Effector memory CD8-positive, alpha-beta T cell (primary cell): ENCODE results near the gene AADAT.
A peak's percentile ranks its signal among the peaks of the same experiment; 100 is the strongest.
"Not testable (repeated sequence)": the region's sequence is repeated elsewhere in the genome, so short reads cannot be mapped to it uniquely, and the experiment has no call there.

Experiments used
- ATAC-seq: fragments of 150-1000 bp; cut with Tn5 transposase; replicated peaks from 2 replicates; pipeline ENCODE4 v1.10.0; 2021; ENCODE audit warnings: mild to moderate bottlenecking, moderate library complexity
- DNase-seq, 3 experiments: peaks; one replicate each; pipeline ENCODE4 v3.0.0; 2021
- H3K27ac Mint-ChIP-seq, 2 donors: one replicate each; pipeline ENCODE4 v1.8.0; 2022; ENCODE audit warnings: mild to moderate bottlenecking in 2 of 2, mixed read lengths in 2 of 2, moderate library complexity in 2 of 2
- H3K27me3 Mint-ChIP-seq, 2 donors: one replicate each; pipeline ENCODE4 v1.8.0; 2022; ENCODE audit warnings: mixed read lengths in 2 of 2
- H3K36me3 Mint-ChIP-seq: one replicate; pipeline ENCODE4 v1.8.0; 2022; ENCODE audit warnings: mild to moderate bottlenecking, moderate library complexity, mixed read lengths; ENCODE audit not compliant: insufficient read depth
- H3K4me1 Mint-ChIP-seq, 2 donors: one replicate each; pipeline ENCODE4 v1.8.0; 2022; ENCODE audit warnings: low read depth in 2 of 2, mixed read lengths in 2 of 2
- H3K4me3 Mint-ChIP-seq, 2 donors: one replicate each; pipeline ENCODE4 v1.8.0; 2022; ENCODE audit warnings: mild to moderate bottlenecking in 2 of 2, mixed read lengths in 2 of 2, moderate library complexity in 2 of 2
- H3K9me3 Mint-ChIP-seq, 2 donors: one replicate each; pipeline ENCODE4 v1.8.0; 2022; ENCODE audit warnings: mixed read lengths in 2 of 2

The AADAT gene

DNA sequence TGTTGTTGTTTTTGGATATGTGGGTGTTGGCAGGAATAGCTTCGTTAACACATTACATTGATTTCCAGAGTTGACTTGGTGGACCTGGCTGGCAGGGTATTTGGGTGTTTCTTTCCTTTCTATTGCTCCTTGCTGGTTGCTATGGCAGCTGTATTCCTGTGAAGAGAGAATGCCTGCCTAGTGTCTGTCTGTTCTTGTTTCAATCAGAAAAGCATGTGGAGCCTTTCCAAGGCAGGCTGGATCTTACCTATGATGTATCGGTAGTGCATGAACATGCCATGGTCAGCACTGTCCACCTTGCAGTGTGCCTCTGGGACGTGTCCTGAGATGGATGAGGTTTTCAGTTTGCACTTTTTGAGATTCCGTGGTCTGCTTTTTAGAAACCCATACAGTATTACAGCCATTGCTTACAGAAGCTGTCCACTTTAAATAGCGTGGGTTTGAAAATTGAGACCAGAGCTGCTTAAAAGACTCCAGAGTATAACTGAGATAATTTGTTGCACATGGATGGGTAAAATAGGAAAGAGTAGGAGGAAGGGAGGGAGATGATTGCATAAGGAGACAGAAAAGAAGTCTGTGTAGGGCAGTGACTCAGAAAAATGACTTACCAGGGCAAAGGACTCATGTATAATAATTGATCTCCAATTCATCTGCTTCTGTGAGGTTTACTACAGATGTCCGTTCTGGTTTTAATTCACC is 20.0 kb upstream of the AADAT start:
- no peak overlapping the region for H3K4me3 Mint-ChIP-seq
- no peak for DNase-seq

DNA sequence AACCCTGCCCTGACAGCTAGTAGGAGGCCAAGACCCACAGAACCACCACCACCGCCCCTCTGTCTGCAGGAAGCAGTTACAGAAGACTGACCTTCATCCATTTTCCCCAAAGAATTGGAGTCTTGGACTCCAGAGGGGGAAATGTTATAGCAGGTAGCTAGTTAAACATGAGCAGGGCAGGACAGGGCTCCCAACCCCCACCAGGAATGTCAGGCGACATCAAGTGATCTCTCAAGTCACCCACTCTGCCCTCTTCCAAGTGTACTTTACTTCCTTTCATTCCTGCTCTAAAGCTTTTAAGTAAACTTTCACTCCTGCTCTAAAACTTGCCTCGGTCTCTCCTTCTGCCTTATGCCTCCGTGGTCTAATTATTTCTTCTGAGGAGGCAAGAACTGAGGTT is 17.1 kb upstream of the AADAT start:
- H3K4me3 Mint-ChIP-seq: no peak overlapping the region
- ATAC-seq (no peak), DNase-seq (no peak)
- peaks cover 0 to 10% of the 10 kb centered on the region in 2 donors for H3K27me3 Mint-ChIP-seq
- H3K27ac Mint-ChIP-seq: no peak overlapping the region
- H3K9me3 Mint-ChIP-seq: no peaks in the 10 kb centered on the region
- H3K4me1 Mint-ChIP-seq: no peaks in the 10 kb centered on the region
- no peaks in the 10 kb centered on the region for H3K36me3 Mint-ChIP-seq

More for the DNA sequence above, 20.0 kb upstream of the AADAT start:
- Mint-ChIP-seq H3K36me3 (no peaks in the 10 kb centered on the region), H3K27ac (no peak overlapping the region), H3K9me3 (no peaks in the 10 kb centered on the region), H3K27me3 (peaks cover 0 to 10% of the 10 kb centered on the region in 2 donors), H3K4me1 (no peaks in the 10 kb centered on the region)
- ATAC-seq: no peak

DNA sequence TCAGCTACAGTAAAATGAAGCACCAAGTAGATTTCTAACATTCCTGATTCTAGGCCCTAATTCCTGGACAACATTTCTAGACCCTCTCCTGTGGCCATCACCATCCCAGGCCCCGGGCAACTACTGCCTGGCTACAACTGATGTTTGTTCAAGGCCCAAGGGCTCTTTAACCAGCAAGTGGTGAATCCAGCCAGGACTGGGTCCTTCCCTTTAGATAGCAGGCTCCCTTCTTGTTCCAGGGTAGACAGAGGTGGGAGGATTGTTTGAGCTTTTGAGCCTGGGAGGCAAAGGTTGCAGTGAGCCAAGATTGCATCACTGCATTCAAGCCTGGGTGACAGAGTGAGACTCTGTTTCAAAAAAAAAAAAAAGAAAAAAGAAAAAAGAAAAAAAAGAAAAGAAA is 12.7 kb upstream of the AADAT start:
- DNase-seq (no peak), ATAC-seq (no peak)
- Mint-ChIP-seq H3K4me1 (no peaks in the 10 kb centered on the region), H3K4me3 (no peak overlapping the region), H3K9me3 (no peaks in the 10 kb centered on the region), H3K27ac (no peak overlapping the region), H3K27me3 (peaks cover 10 to 26% of the 10 kb centered on the region in 2 donors), H3K36me3 (no peaks in the 10 kb centered on the region)

- not testable (repeated sequence) for ATAC-seq, H3K27ac Mint-ChIP-seq, H3K9me3 Mint-ChIP-seq, H3K4me1 Mint-ChIP-seq, H3K4me3 Mint-ChIP-seq, H3K36me3 Mint-ChIP-seq, DNase-seq
- H3K27me3 Mint-ChIP-seq: peaks cover 17 to 29% of the 10 kb centered on the region in 2 donors
These were observed 8.4 kb upstream of the AADAT start for GRCh38 chr4:170098171-170098570.

GRCh38 chr4:170097681-170098080 is 7.9 kb upstream of the AADAT start:
- DNase-seq: no peak
- no peak overlapping the region for H3K27ac Mint-ChIP-seq
- H3K27me3 Mint-ChIP-seq: peaks cover 17 to 29% of the 10 kb centered on the region in 2 donors
- no peaks in the 10 kb centered on the region for H3K4me1 Mint-ChIP-seq
- no peak overlapping the region for H3K4me3 Mint-ChIP-seq
- H3K36me3 Mint-ChIP-seq: no peaks in the 10 kb centered on the region
- ATAC-seq: no peak
- H3K9me3 Mint-ChIP-seq: no peaks in the 10 kb centered on the region

DNA sequence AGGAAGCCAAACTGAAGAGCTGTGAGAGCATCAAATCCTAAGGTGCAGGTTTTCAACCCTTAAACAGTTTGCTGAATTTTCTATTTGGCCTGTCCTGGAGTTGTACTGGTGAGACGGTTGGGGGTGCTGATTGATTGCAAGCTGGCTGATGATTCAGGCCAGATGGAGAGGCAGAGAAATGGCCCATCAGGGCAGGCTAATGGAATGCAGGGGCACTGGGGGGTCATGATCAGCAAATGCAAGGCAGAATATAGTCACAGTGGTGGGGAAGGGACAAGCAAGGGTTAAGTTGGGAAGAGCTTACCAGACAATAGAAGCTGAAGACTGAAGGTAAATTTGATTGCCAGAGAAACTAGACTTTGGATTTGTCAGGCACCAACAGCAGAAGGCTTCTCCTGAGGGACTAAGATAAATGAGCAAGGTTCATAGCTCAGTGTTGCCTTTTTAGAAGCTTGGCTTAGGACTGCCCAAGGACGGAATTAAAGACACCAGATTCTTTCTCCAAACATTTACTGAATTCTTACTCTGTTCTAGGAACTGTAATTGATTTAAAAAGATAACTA is 4.3 kb upstream of the AADAT start:
- no peak for DNase-seq
- Mint-ChIP-seq H3K27ac (no peak overlapping the region), H3K27me3 (peaks cover 17 to 42% of the 10 kb centered on the region in 2 donors), H3K4me3 (no peak overlapping the region), H3K36me3 (no peaks in the 10 kb centered on the region), H3K4me1 (peaks cover 3 to 4% of the 10 kb centered on the region in 2 donors), H3K9me3 (no peaks in the 10 kb centered on the region)
- no peak for ATAC-seq

DNA sequence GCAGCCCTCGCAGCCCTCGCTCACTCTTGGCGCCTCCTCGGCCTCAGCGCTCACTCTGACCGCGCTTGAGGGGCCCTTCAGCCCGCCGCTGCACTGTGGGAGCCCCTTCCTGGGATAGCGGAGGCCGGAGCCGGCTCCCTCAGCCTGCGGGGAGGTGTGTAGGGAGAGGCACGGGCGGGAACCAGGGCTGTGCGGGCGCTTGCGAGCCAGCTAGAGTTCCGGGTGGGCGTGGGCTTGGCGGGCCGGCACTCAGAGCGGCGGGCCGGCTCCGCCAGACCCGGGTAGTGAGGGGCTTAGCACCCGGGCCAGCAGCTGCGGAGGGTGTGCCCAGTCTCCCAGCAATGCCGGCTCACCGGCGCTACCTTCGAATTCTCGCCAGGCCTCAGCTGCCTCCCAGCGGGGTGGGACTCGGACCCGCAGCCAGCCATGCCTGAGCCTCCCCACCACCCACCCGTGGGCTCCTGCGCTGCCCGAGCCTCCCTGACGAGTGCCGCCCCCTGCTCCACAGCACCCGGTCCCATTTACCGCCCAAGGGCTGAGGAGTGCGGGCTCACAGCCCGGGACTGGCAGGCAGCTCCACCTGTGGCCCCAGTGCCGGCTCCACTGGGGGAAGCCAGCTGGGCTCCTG is 1.4 kb upstream of the AADAT start:
- peaks cover 3 to 4% of the 10 kb centered on the region in 2 donors for H3K4me1 Mint-ChIP-seq
- DNase-seq (no peak), ATAC-seq (no peak)
- no peaks in the 10 kb centered on the region for H3K36me3 Mint-ChIP-seq
- no peak overlapping the region for H3K27ac Mint-ChIP-seq
- H3K4me3 Mint-ChIP-seq: no peak overlapping the region
- peaks cover 23 to 36% of the 10 kb centered on the region in 2 donors for H3K27me3 Mint-ChIP-seq
- no peaks in the 10 kb centered on the region for H3K9me3 Mint-ChIP-seq

- no peaks in the 10 kb centered on the region for H3K36me3 Mint-ChIP-seq
- H3K4me3 Mint-ChIP-seq: peak overlapping the region in 1 of 2 donors; percentile 38
- DNase-seq (no peak), ATAC-seq (no peak)
- no peaks in the 10 kb centered on the region for H3K9me3 Mint-ChIP-seq
- peaks cover 3 to 4% of the 10 kb centered on the region in 2 donors for H3K4me1 Mint-ChIP-seq
- H3K27ac Mint-ChIP-seq: no peak overlapping the region
- H3K27me3 Mint-ChIP-seq: peaks cover 23 to 41% of the 10 kb centered on the region in 2 donors
These were observed 746 bp upstream of the AADAT start for GRCh38 chr4:170090352-170091052.

DNA sequence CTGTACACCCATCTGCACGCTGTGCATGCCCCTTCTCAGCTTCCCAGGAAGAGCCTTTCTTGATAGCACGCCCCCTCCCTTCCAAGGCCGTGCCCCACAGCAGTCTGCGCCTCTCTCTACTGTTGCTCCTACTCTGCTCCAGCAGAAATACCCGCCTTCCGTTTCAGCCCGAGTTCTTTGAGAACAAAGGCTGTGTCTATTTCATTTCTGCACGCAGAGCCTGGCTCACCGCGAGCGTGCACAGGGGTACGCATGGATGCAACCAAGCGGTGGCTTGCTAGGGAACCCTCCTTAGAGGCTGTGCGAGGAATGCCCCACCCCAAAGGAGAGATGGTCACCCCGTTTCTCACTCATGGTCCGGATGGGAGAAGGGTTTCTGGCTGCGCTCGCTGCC is 485 bp downstream of the AADAT start:
- DNase-seq (no peak), ATAC-seq (no peak)
- Mint-ChIP-seq H3K9me3 (no peaks in the 10 kb centered on the region), H3K4me1 (peaks cover 3 to 4% of the 10 kb centered on the region in 2 donors), H3K4me3 (peak overlapping the region in 1 of 2 donors; percentile 45), H3K36me3 (no peaks in the 10 kb centered on the region), H3K27me3 (peaks cover 23 to 41% of the 10 kb centered on the region in 2 donors), H3K27ac (no peak overlapping the region)

GRCh38 chr4:170088716-170089115 is 1.0 kb downstream of the AADAT start:
- DNase-seq (no peak), ATAC-seq (no peak)
- Mint-ChIP-seq H3K4me3 (no peak overlapping the region), H3K27ac (no peak overlapping the region), H3K36me3 (no peaks in the 10 kb centered on the region), H3K9me3 (no peaks in the 10 kb centered on the region), H3K27me3 (peaks cover 21 to 41% of the 10 kb centered on the region in 2 donors), H3K4me1 (peaks cover 3 to 4% of the 10 kb centered on the region in 2 donors)

- Mint-ChIP-seq H3K36me3 (no peaks in the 10 kb centered on the region), H3K4me1 (peaks cover 3 to 4% of the 10 kb centered on the region in 2 donors), H3K4me3 (no peak overlapping the region), H3K27me3 (peaks cover 16 to 41% of the 10 kb centered on the region in 2 donors), H3K27ac (no peak overlapping the region), H3K9me3 (no peaks in the 10 kb centered on the region)
- DNase-seq (no peak), ATAC-seq (no peak)
These were observed 2.5 kb downstream of the AADAT start for GRCh38 chr4:170087163-170087700.

DNA sequence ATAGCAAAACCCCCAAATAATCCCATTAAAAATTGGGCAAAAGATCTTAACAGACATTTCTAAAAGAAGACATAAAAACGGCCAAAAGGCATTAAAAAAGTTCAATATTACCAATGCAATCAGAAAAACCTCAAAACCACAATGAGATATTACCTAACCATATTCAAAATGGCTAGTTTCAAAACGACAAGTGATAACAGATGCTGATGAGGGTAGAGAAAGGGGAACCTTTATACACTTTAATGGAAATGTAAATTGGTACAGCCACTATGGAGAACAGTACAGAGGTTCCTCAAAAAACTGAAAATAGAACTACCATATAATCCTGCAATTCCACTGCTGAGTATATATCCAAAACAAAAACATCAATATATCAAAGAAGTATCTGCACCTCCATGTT is 6.2 kb downstream of the AADAT start:
- Mint-ChIP-seq H3K27me3 (peaks cover 25 to 41% of the 10 kb centered on the region in 2 donors), H3K9me3 (no peaks in the 10 kb centered on the region)

GRCh38 chr4:170080496-170080895 is 9.3 kb downstream of the AADAT start:
- Mint-ChIP-seq H3K9me3 (no peaks in the 10 kb centered on the region), H3K27me3 (peaks cover 24 to 33% of the 10 kb centered on the region in 2 donors), H3K27ac (no peak overlapping the region), H3K4me1 (no peaks in the 10 kb centered on the region), H3K4me3 (no peak overlapping the region), H3K36me3 (no peaks in the 10 kb centered on the region)
- DNase-seq (no peak), ATAC-seq (no peak)

More for the DNA sequence above, 6.2 kb downstream of the AADAT start:
- ATAC-seq (no peak), DNase-seq (no peak)
- no peak overlapping the region for H3K4me3 Mint-ChIP-seq
- no peaks in the 10 kb centered on the region for H3K36me3 Mint-ChIP-seq
- no peak overlapping the region for H3K27ac Mint-ChIP-seq
- H3K4me1 Mint-ChIP-seq: no peaks in the 10 kb centered on the region
